ENCODE measurements around the gene MAF. TPM values are rescaled to one million over a fixed set of nuclear protein-coding genes. Genes with fewer than 3 reads are reported as not detected.

Gene MAF
- total RNA-seq, 1 experiment from 2014 or later, result 4.9 TPM

GRCh38 chr16:79621027-79621426 is 20.5 kb upstream of the MAF start:
- H3K23me2 ChIP-seq (ENCODE audit: insufficient read length, low read depth, low read length, poor library complexity, severe bottlenecking), result no peaks in the 10 kb centered on the region
- no peak overlapping the region for H4K91ac ChIP-seq (ENCODE audit: insufficient read length, low read depth, low read length)
- peaks cover 5% of the 10 kb centered on the region for H3K27me3 Mint-ChIP-seq (ENCODE audit: low read depth)
- H3K27ac Mint-ChIP-seq, result no peak overlapping the region
- no peaks in the 10 kb centered on the region for H3K9me3 ChIP-seq (ENCODE audit: control insufficient read depth, low read depth, low read length)
- H2BK12ac ChIP-seq (ENCODE audit: insufficient read length, low read depth, low read length), result no peak overlapping the region
- no peak overlapping the region for H3K18ac ChIP-seq (ENCODE audit: insufficient read length, low read depth, low read length)
- no peak overlapping the region for H2BK15ac ChIP-seq (ENCODE audit: low read depth, low read length)
- H3K23ac ChIP-seq (ENCODE audit: insufficient read length, low read depth, low read length), result no peak overlapping the region
- H3K36me3 Mint-ChIP-seq (ENCODE audit: insufficient read depth in 1 of 3, low read depth in 3 of 3), result no peaks in the 10 kb centered on the region
- WGBS (ENCODE audit: extremely low coverage, insufficient read length, low lambda C conversion rate), result no CpG with 5 or more reads among the region's 1 CpG
- no peak for TF ChIP-seq CTCF (conservative IDR thresholded peaks at IDR 0.05)
- no peaks in the 10 kb centered on the region for H4K20me1 ChIP-seq (ENCODE audit: control insufficient read depth, insufficient read depth, insufficient read length)
- H3K4me1 ChIP-seq (ENCODE audit: insufficient read depth, low read length), result no peaks in the 10 kb centered on the region
- no peaks in the 10 kb centered on the region for H3K79me1 ChIP-seq (ENCODE audit: insufficient read depth, low read depth, low read length, poor library complexity, severe bottlenecking)
- H2AK5ac ChIP-seq (ENCODE audit: insufficient read length, low read length), result no peak overlapping the region
- H3K9ac ChIP-seq (ENCODE audit: extremely low read depth, insufficient read length, low read length), result no peak overlapping the region
- no peak overlapping the region for H3K4me3 Mint-ChIP-seq
- H3T11ph ChIP-seq (ENCODE audit: low read length), result no peak overlapping the region
- H4K8ac ChIP-seq (replicated peaks; ENCODE audit: insufficient read length, low read depth, low read length), result no peak overlapping the region
- no peaks in the 10 kb centered on the region for H3K79me2 ChIP-seq (ENCODE audit: insufficient read depth, low read length)
- H2BK20ac ChIP-seq (ENCODE audit: low read depth, low read length, poor library complexity, severe bottlenecking), result no peak overlapping the region
- H3K4me1 Mint-ChIP-seq, result no peaks in the 10 kb centered on the region
- H3K56ac ChIP-seq (ENCODE audit: insufficient read length, low read depth, low read length), result no peak overlapping the region
- H2BK5ac ChIP-seq (ENCODE audit: insufficient read length, low read length), result no peak overlapping the region
- no peak overlapping the region for H3K4ac ChIP-seq (ENCODE audit: low read depth, low read length)
- H3K4me2 ChIP-seq (ENCODE audit: insufficient read depth, insufficient read length, low read length), result no peak overlapping the region
- no peak overlapping the region for H4K5ac ChIP-seq (ENCODE audit: insufficient read length, low read depth, low read length)
- no peaks in the 10 kb centered on the region for H3K9me3 Mint-ChIP-seq
- no peaks in the 10 kb centered on the region for H3K27me3 ChIP-seq (ENCODE audit: insufficient read depth, low read length)
- H3K27ac ChIP-seq (ENCODE audit: insufficient read length, low read depth, low read length), result no peak overlapping the region
- no peak overlapping the region for H2AFZ ChIP-seq (ENCODE audit: low read length)
- H3K14ac ChIP-seq (ENCODE audit: insufficient read depth, low read length), result no peak overlapping the region
- DNase-seq, result no peak
- H2BK120ac ChIP-seq (ENCODE audit: low read depth, low read length, poor library complexity, severe bottlenecking), result no peak overlapping the region
